Choroid plexus epithelial cell (primary cell): ENCODE results near the gene DPPA3.

Experiments
- DNase-seq: peaks from one replicate; pipeline ENCODE4 v3.0.0-alpha.2; 2010; ENCODE audit warnings: low read depth
- H3K4me3 ChIP-seq: 2 replicates; pipeline ENCODE4 v1.5.1; 2011; ENCODE audit warnings: low read depth, mild to moderate bottlenecking, control low read depth, low read length, moderate library complexity
- CTCF ChIP-seq: conservative IDR thresholded peaks from 2 replicates; pipeline ENCODE4 v1.5.1; 2011; ENCODE audit warnings: low read depth, mild to moderate bottlenecking, control low read depth, inconsistent platforms, low read length, moderate library complexity

The DPPA3 gene

GRCh38 chr12:7679251-7680045, 31.8 kb upstream of the DPPA3 start:
- H3K4me3 ChIP-seq, result no peak overlapping the region
- DNase-seq, result no peak
- TF ChIP-seq CTCF, result no peak

- no peak for DNase-seq
- no peak overlapping the region for H3K4me3 ChIP-seq
- TF ChIP-seq CTCF, result no peak
Observed at GRCh38 chr12:7681535-7681934, 29.7 kb upstream of the DPPA3 start.

- no peak for TF ChIP-seq CTCF
- DNase-seq, result no peak
- H3K4me3 ChIP-seq, result no peak overlapping the region
Observed at GRCh38 chr12:7693793-7694192, 17.4 kb upstream of the DPPA3 start.

GRCh38 chr12:7694556-7695236, 16.5 kb upstream of the DPPA3 start:
- H3K4me3 ChIP-seq, result no peak overlapping the region
- no peak for TF ChIP-seq CTCF
- DNase-seq, result no peak

- TF ChIP-seq CTCF, result no peak
- no peak overlapping the region for H3K4me3 ChIP-seq
- DNase-seq, result no peak
Observed at GRCh38 chr12:7695237-7695560, 16.0 kb upstream of the DPPA3 start.

- peak; percentile 31 for DNase-seq
- no peak for TF ChIP-seq CTCF
- no peak within 1 kb of the TSS for H3K4me3 ChIP-seq
Observed at GRCh38 chr12:7695566-7696197, 15.6 kb upstream of the DPPA3 start, which contains the start of gene GDF3. Gene GDF3, minus strand, starts transcription at chr12:7695775. Its CDS starts 47 bp downstream, at chr12:7695728.

GRCh38 chr12:7705846-7706245, 5.4 kb upstream of the DPPA3 start:
- no peak for TF ChIP-seq CTCF
- no peak overlapping the region for H3K4me3 ChIP-seq
- no peak for DNase-seq
